HG02588 (cell line): Measurements from ENCODE around the gene CAPN15.

Experiments
- ATAC-seq: cut with Tn5 transposase; IDR thresholded peaks from one replicate; pipeline ENCODE4 v1.9.1; 2021; ENCODE audit warnings: mild to moderate bottlenecking, moderate library complexity; ENCODE audit not compliant: unreplicated experiment

CAPN15 gene

GRCh38 chr16:524274-525040 is 3.1 kb upstream of the CAPN15 start:
- ATAC-seq = no peak

- no peak for ATAC-seq
Measured at GRCh38 chr16:525123-525519, 2.4 kb upstream of the CAPN15 start.

GRCh38 chr16:525520-526180 is 1.9 kb upstream of the CAPN15 start:
- no peak for ATAC-seq

GRCh38 chr16:526181-527014 is 1.1 kb upstream of the CAPN15 start:
- no peak for ATAC-seq

- ATAC-seq = peak; percentile 5
Measured at GRCh38 chr16:528111-529011, 849 bp downstream of the CAPN15 start.

GRCh38 chr16:529012-529575 is 1.6 kb downstream of the CAPN15 start:
- no peak for ATAC-seq

- ATAC-seq = no peak
Measured at GRCh38 chr16:530111-530817, 2.8 kb downstream of the CAPN15 start.

- ATAC-seq = no peak
Measured at GRCh38 chr16:531494-532125, 4.1 kb downstream of the CAPN15 start.

GRCh38 chr16:533391-534123 is 6.0 kb downstream of the CAPN15 start:
- no peak for ATAC-seq

- ATAC-seq = no peak
Measured at GRCh38 chr16:534135-534534, 6.6 kb downstream of the CAPN15 start.

GRCh38 chr16:534856-535445 is 7.4 kb downstream of the CAPN15 start:
- ATAC-seq = no peak

GRCh38 chr16:535446-536405 is 8.2 kb downstream of the CAPN15 start:
- no peak for ATAC-seq

GRCh38 chr16:536746-537145 is 9.2 kb downstream of the CAPN15 start:
- ATAC-seq = no peak

- no peak for ATAC-seq
Measured at GRCh38 chr16:537415-538335, 10.2 kb downstream of the CAPN15 start.

- no peak for ATAC-seq
Measured at GRCh38 chr16:539901-540530, 12.5 kb downstream of the CAPN15 start.
